Gastrocnemius medialis (tissue), 4 donors: ENCODE measurements around the gene BDNF. TPM values are rescaled to one million over a fixed set of nuclear protein-coding genes. Genes with fewer than 3 reads are reported as not detected.
"Not testable (repeated sequence)": the region's sequence is repeated elsewhere in the genome, so short reads cannot be mapped to it uniquely, and the experiment has no call there.

Experiments
- ATAC-seq, 2 donors: fragments of 150-250 bp; one replicate each; pipeline ENCODE4 v1.9.1; 2016
- DNase-seq, 2 donors: peaks; one replicate each; pipeline ENCODE4 v3.0.0-alpha.2; 2019
- H3K27ac ChIP-seq, 4 donors: fragments of 200-600 bp; sonication (generic); 1 replicate in 1 of 4; 2 replicates in 3 of 4; pipeline ENCODE4 v1.5.1; 2016 to 2018; ENCODE audit warnings: mild to moderate bottlenecking in 2 of 4, moderate library complexity in 1 of 4
- H3K27me3 ChIP-seq, 3 donors: fragments of 200-600 bp; sonication (generic) in 2 of 3; 1 replicate in 1 of 3; 2 replicates in 2 of 3; pipeline versions ENCODE4 v1.5.1 to v1.6.0; 2016 to 2019; ENCODE audit warnings: mild to moderate bottlenecking in 1 of 3, moderate library complexity in 1 of 3
- H3K36me3 ChIP-seq, 2 donors: fragments of 200-600 bp; sonication (generic) in 1 of 2; one replicate each; pipeline ENCODE4 v1.5.1; 2017 to 2018
- H3K4me1 ChIP-seq, 2 donors: fragments of 200-600 bp; sonication (generic) in 1 of 2; one replicate each; pipeline ENCODE4 v1.5.1; 2016 to 2017; ENCODE audit warnings: mild to moderate bottlenecking in 2 of 2
- H3K4me3 ChIP-seq, 4 donors: fragments of 200-600 bp; sonication (generic) in 3 of 4; 1 replicate in 1 of 4; 2 replicates in 3 of 4; pipeline ENCODE4 v1.5.1; 2016 to 2019; ENCODE audit warnings: mild to moderate bottlenecking in 2 of 4
- H3K9me3 ChIP-seq, 3 donors: fragments of 200-600 bp; sonication (generic) in 2 of 3; 1 replicate in 1 of 3; 2 replicates in 2 of 3; pipeline ENCODE4 v1.5.1; 2016 to 2019
- CTCF ChIP-seq, 5 experiments: fragments of 450-650 bp in 3 of 5; fragments of 200-600 bp in 2 of 5; sonication (generic) in 2 of 5; IDR thresholded peaks in 4 of 5; conservative IDR thresholded peaks in 1 of 5; 1 replicate in 4 of 5; 2 replicates in 1 of 5; pipeline ENCODE4 v1.5.1; 2016 to 2019; ENCODE audit warnings: antibody characterized with exemption in 5 of 5, mild to moderate bottlenecking in 3 of 5, moderate library complexity in 3 of 5
- POLR2A ChIP-seq, 2 donors: fragments of 450-650 bp; IDR thresholded peaks; one replicate each; pipeline ENCODE4 v1.6.1; 2017; ENCODE audit warnings: antibody characterized with exemption in 2 of 2, mild to moderate bottlenecking in 2 of 2, moderate library complexity in 2 of 2
- in situ Hi-C, 4 donors: fragments of 200-750 bp; cut with MboI; loops; one replicate each; pipeline versions ENCODE4 v1.15.0 to v1.8.0; 2017; ENCODE audit warnings: low sequenced_read_pairs in 4 of 4
- intact Hi-C: fragments of 100-400 bp; cut with DNase I; formaldehyde crosslinking; loops from one replicate; pipeline ENCODE4 v1.15.1; 2023; ENCODE audit warnings: low total_unique reads
- total RNA-seq, 4 donors: library from RNA; depleted of rRNA; stranded (reverse); fragments of >200 nt; gene quantifications; one replicate each; pipeline versions ENCODE4 v1.1.0 to v1.2.3, GENCODE V29; 2016

BDNF gene
- total RNA-seq, 4 donors from 2014 or later, result 0.09 TPM; not detected in 3

GRCh38 chr11:27677108-27677507 lies 23.1 kb downstream of the BDNF start:
- Histone ChIP-seq H3K4me3 (no peak overlapping the region), H3K27ac (no peak overlapping the region), H3K27me3 (no peaks in the 10 kb centered on the region), H3K9me3 (no peaks in the 10 kb centered on the region), H3K36me3 (no peaks in the 10 kb centered on the region), H3K4me1 (no peaks in the 10 kb centered on the region)
- TF ChIP-seq CTCF (IDR thresholded peaks at IDR 0.05 in 4 of 5, conservative IDR thresholded peaks at IDR 0.05 in 1 of 5) (no peak), POLR2A (IDR thresholded peaks at IDR 0.05) (no peak)
- no peak for DNase-seq
- no peak for ATAC-seq
- in situ Hi-C loops (loop anchor here in 1 of 4 donors (25.0 kb wide), 1 partner anchor 860 kb away; no protein-coding TSS in a partner anchor), intact Hi-C loops (no loop called here)

GRCh38 chr11:27673979-27674663 lies 26.1 kb downstream of the BDNF start:
- Histone ChIP-seq H3K4me1 (no peaks in the 10 kb centered on the region), H3K4me3 (no peak overlapping the region), H3K27me3 (no peaks in the 10 kb centered on the region), H3K27ac (no peak overlapping the region), H3K36me3 (no peaks in the 10 kb centered on the region), H3K9me3 (no peaks in the 10 kb centered on the region)
- TF ChIP-seq POLR2A (IDR thresholded peaks at IDR 0.05), result no peak
- no peak for TF ChIP-seq CTCF (IDR thresholded peaks at IDR 0.05 in 4 of 5, conservative IDR thresholded peaks at IDR 0.05 in 1 of 5)
- ATAC-seq (no peak), DNase-seq (no peak)
- intact Hi-C loops (no loop called here), in situ Hi-C loops (no loop called here)

- ATAC-seq (no peak), DNase-seq (no peak)
- no peak for TF ChIP-seq CTCF (IDR thresholded peaks at IDR 0.05 in 4 of 5, conservative IDR thresholded peaks at IDR 0.05 in 1 of 5)
- no peak for TF ChIP-seq POLR2A (IDR thresholded peaks at IDR 0.05)
- Histone ChIP-seq H3K27me3 (no peaks in the 10 kb centered on the region), H3K9me3 (no peaks in the 10 kb centered on the region), H3K27ac (no peak overlapping the region), H3K4me1 (no peaks in the 10 kb centered on the region), H3K36me3 (no peaks in the 10 kb centered on the region), H3K4me3 (no peak overlapping the region)
- intact Hi-C loops (no loop called here), in situ Hi-C loops (no loop called here)
Observed at GRCh38 chr11:27672836-27673464, 27.3 kb downstream of the BDNF start.

GRCh38 chr11:27665508-27666101 lies 34.6 kb downstream of the BDNF start:
- H3K9me3 ChIP-seq, H3K4me3 ChIP-seq, DNase-seq, ATAC-seq, H3K4me1 ChIP-seq, H3K36me3 ChIP-seq, in situ Hi-C loops, H3K27me3 ChIP-seq, intact Hi-C loops, H3K27ac ChIP-seq: not testable (repeated sequence)

- Histone ChIP-seq H3K36me3 (no peaks in the 10 kb centered on the region), H3K4me1 (no peaks in the 10 kb centered on the region), H3K27me3 (no peaks in the 10 kb centered on the region), H3K4me3 (no peak overlapping the region), H3K27ac (no peak overlapping the region), H3K9me3 (no peaks in the 10 kb centered on the region)
- ATAC-seq (no peak), DNase-seq (no peak)
- TF ChIP-seq CTCF (IDR thresholded peaks at IDR 0.05 in 4 of 5, conservative IDR thresholded peaks at IDR 0.05 in 1 of 5), result no peak
- TF ChIP-seq POLR2A (IDR thresholded peaks at IDR 0.05), result no peak
- intact Hi-C loops, result no loop called here
- in situ Hi-C loops, result no loop called here
Observed at GRCh38 chr11:27663326-27663725, 36.9 kb downstream of the BDNF start.
